HCT116 (cell line): ENCODE measurements around the gene CAB39. TPM values are rescaled to one million over a fixed set of nuclear protein-coding genes. Genes with fewer than 3 reads are reported as not detected.

Experiments
- ATAC-seq: fragments of 200-7000 bp; cut with Tn5 transposase; 2 replicates; pipeline ENCODE4 v1.9.1; 2020; ENCODE audit warnings: mild to moderate bottlenecking, moderate library complexity
- BruUV-seq: library from RNA; stranded (reverse); fragments of 400-500 nt; replicated peaks from 2 replicates; lab custom pipeline; 2021; lab: Mats Ljungman, UMichigan
- CTCF ChIA-PET: fragments of 300-600 bp; sonication (Branson Sonifier 250); formaldehyde crosslinking; loops from one replicate; lab custom pipeline; 2021; ENCODE audit warnings: antibody characterized with exemption; lab: Charles Lee
- POLR2A ChIA-PET: fragments of 300-600, 350-600 bp; sonication (Branson Sonifier 250); formaldehyde crosslinking; loops from one replicate; lab custom pipeline; 2021; ENCODE audit warnings: antibody characterized with exemption; lab: Charles Lee
- RAD21 ChIA-PET, 2 experiments: fragments of 300-600 bp; sonication (Branson Sonifier 250); formaldehyde crosslinking; loops; one replicate each; lab custom pipeline; 2023; ENCODE audit warnings: low total read pairs in 2 of 2; ENCODE audit not compliant: uncharacterized antibody in 2 of 2, unreplicated experiment in 2 of 2, low non-redundant PET in 1 of 2; lab: Charles Lee
- DNase-seq: peaks from one replicate; pipeline ENCODE4 v3.0.0-alpha.2; 2010; ENCODE audit warnings: low read depth, low spot score
- H2AFZ ChIP-seq: fragments of 200-600 bp; shearing (Covaris generic), sonication (generic); 2 replicates; pipeline ENCODE4 v1.6.1; 2017; ENCODE audit warnings: low read depth, mixed run types, mixed read lengths, antibody characterized with exemption, low read length; ENCODE audit not compliant: poor library complexity, severe bottlenecking
- H3K27ac ChIP-seq: 2 replicates; pipeline ENCODE4 v1.5.1; 2012; ENCODE audit warnings: low read depth, low read length
- H3K27me3 ChIP-seq: fragments of 200-600 bp; sonication (generic); 2 replicates; pipeline ENCODE4 v1.6.1; 2016; ENCODE audit warnings: mixed run types, low read length, mixed read lengths; ENCODE audit not compliant: insufficient read depth
- H3K36me3 ChIP-seq, 2 experiments: fragments of 200-500 bp in 1 of 2; fragments of 200-600 bp in 1 of 2; sonication (Bioruptor generic) in 1 of 2; sonication (generic) in 1 of 2; 2 replicates each; pipeline versions ENCODE4 v1.5.1 to v1.6.1; 2014 to 2016; ENCODE audit warnings: low read length in 2 of 2, inconsistent platforms in 1 of 2, mixed read lengths in 1 of 2, mixed run types in 1 of 2; ENCODE audit not compliant: insufficient read depth in 2 of 2, control insufficient read depth in 1 of 2
- H3K4me1 ChIP-seq, 2 experiments: fragments of 200-600 bp in 1 of 2; sonication (generic) in 1 of 2; 2 replicates each; pipeline versions ENCODE4 v1.5.1 to v1.6.1; 2012 to 2017; ENCODE audit warnings: low read length in 2 of 2, inconsistent platforms in 1 of 2, mild to moderate bottlenecking in 1 of 2, mixed read lengths in 1 of 2, mixed run types in 1 of 2, moderate library complexity in 1 of 2; ENCODE audit not compliant: insufficient read depth in 2 of 2, control insufficient read depth in 1 of 2
- H3K4me2 ChIP-seq: fragments of 200-600 bp; sonication (generic); 2 replicates; pipeline ENCODE4 v1.6.1; 2017; ENCODE audit warnings: mixed run types, low read length, mixed read lengths
- H3K4me3 ChIP-seq, 2 experiments: fragments of 200-600 bp in 1 of 2; sonication (generic) in 1 of 2; replicated peaks in 1 of 2; 2 replicates each; pipeline ENCODE4 v1.5.1; 2011 to 2016; ENCODE audit warnings: low read length in 2 of 2, control low read depth in 1 of 2, low read depth in 1 of 2, mild to moderate bottlenecking in 1 of 2, mixed read lengths in 1 of 2, mixed run types in 1 of 2
- H3K79me2 ChIP-seq: fragments of 200-600 bp; sonication (generic); 2 replicates; pipeline ENCODE4 v1.6.1; 2017; ENCODE audit warnings: mild to moderate bottlenecking, mixed run types, low read length, moderate library complexity, mixed read lengths; ENCODE audit not compliant: insufficient read depth
- H3K9ac ChIP-seq: fragments of 200-600 bp; sonication (generic); 2 replicates; pipeline ENCODE4 v1.6.1; 2016; ENCODE audit warnings: low read length, mixed read lengths
- H3K9me2 ChIP-seq: fragments of 200-600 bp; sonication (generic), shearing (Covaris generic); 2 replicates; pipeline ENCODE4 v1.6.1; 2017; ENCODE audit warnings: mixed run types, mild to moderate bottlenecking, moderate library complexity; ENCODE audit not compliant: insufficient read depth
- H3K9me3 ChIP-seq, 2 experiments: fragments of 200-500 bp in 1 of 2; fragments of 200-600 bp in 1 of 2; sonication (Bioruptor generic) in 1 of 2; sonication (generic) in 1 of 2; 2 replicates each; pipeline ENCODE4 v1.6.1; 2014 to 2017; ENCODE audit warnings: low read length in 2 of 2, mixed read lengths in 2 of 2, inconsistent platforms in 1 of 2, low read depth in 1 of 2, mild to moderate bottlenecking in 1 of 2, mixed run types in 1 of 2, moderate library complexity in 1 of 2; ENCODE audit not compliant: control insufficient read depth in 1 of 2, insufficient read depth in 1 of 2
- H4K20me1 ChIP-seq: fragments of 200-600 bp; sonication (generic), shearing (Covaris generic); 2 replicates; pipeline ENCODE4 v1.6.1; 2017; ENCODE audit warnings: mixed run types, mild to moderate bottlenecking, moderate library complexity; ENCODE audit not compliant: insufficient read depth
- ATF3 ChIP-seq: IDR thresholded peaks from 2 replicates; pipeline ENCODE4 v1.6.1; 2012
- CEBPB ChIP-seq: IDR thresholded peaks from 2 replicates; pipeline ENCODE4 v1.6.1; 2012; ENCODE audit warnings: low read depth
- ELF1 ChIP-seq: IDR thresholded peaks from 2 replicates; pipeline ENCODE4 v1.6.1; 2012; ENCODE audit warnings: low read depth, borderline replicate concordance
- EZH2phosphoT487 ChIP-seq: fragments of 200-600 bp; IDR thresholded peaks from 2 replicates; pipeline ENCODE4 v1.6.1; 2018; ENCODE audit warnings: antibody characterized with exemption, borderline replicate concordance
- FOSL1 ChIP-seq: IDR thresholded peaks from 2 replicates; pipeline ENCODE4 v1.6.1; 2012; ENCODE audit warnings: low read depth
- JUND ChIP-seq: IDR thresholded peaks from 2 replicates; pipeline ENCODE4 v1.6.1; 2012
- MAX ChIP-seq: IDR thresholded peaks from 2 replicates; pipeline ENCODE4 v1.6.1; 2012
- POLR2A ChIP-seq: IDR thresholded peaks from 2 replicates; pipeline ENCODE4 v1.7.0; 2011; ENCODE audit warnings: borderline replicate concordance; ENCODE audit not compliant: insufficient read depth, insufficient read length; ENCODE audit errors: extremely low read depth
- POLR2AphosphoS5 ChIP-seq: IDR thresholded peaks from 2 replicates; pipeline ENCODE4 v1.6.1; 2011; ENCODE audit warnings: mild to moderate bottlenecking, low read depth, low read length, moderate library complexity
- SIN3A ChIP-seq: IDR thresholded peaks from 2 replicates; pipeline ENCODE4 v1.6.1; 2012; ENCODE audit warnings: low read depth
- SRF ChIP-seq: IDR thresholded peaks from 2 replicates; pipeline ENCODE4 v1.6.1; 2012; ENCODE audit warnings: low read depth
- YY1 ChIP-seq: IDR thresholded peaks from 2 replicates; pipeline ENCODE4 v1.6.1; 2011; ENCODE audit warnings: low read length, low read depth, moderate library complexity, mild to moderate bottlenecking; ENCODE audit not compliant: insufficient replicate concordance; ENCODE audit errors: extremely low read depth
- ZBTB33 ChIP-seq: IDR thresholded peaks from 2 replicates; pipeline ENCODE4 v1.6.1; 2011; ENCODE audit warnings: mild to moderate bottlenecking, low read length, moderate library complexity; ENCODE audit not compliant: insufficient replicate concordance; ENCODE audit errors: extremely low read depth
- ZFX ChIP-seq: fragments of 450-650 bp; IDR thresholded peaks from 2 replicates; pipeline ENCODE4 v1.6.1; 2017
- ZNF274 ChIP-seq: fragments of 200-500 bp; sonication (Bioruptor generic); IDR thresholded peaks from 2 replicates; pipeline ENCODE4 v1.6.1; 2014; ENCODE audit warnings: mild to moderate bottlenecking, low read depth, low read length, inconsistent platforms
- intact Hi-C: fragments of 100-400 bp; cut with micrococcal nuclease; formaldehyde crosslinking; loops from 2 replicates; pipeline ENCODE4 v1.10.0; 2022
- total RNA-seq: library from RNA; stranded (reverse); gene quantifications from one replicate; pipeline ENCODE4 v1.2.1, GENCODE V29; 2021; ENCODE audit not compliant: unreplicated experiment

Gene CAB39
- total RNA-seq, 1 experiment from 2014 or later, result 63.6 TPM

GRCh38 chr2:230665263-230665691, 47.4 kb upstream of the CAB39 start:
- no peak for DNase-seq
- Histone ChIP-seq H3K4me3 (no peak overlapping the region), H3K27ac (no peak overlapping the region), H3K27me3 (no peaks in the 10 kb centered on the region), H4K20me1 (no peaks in the 10 kb centered on the region), H3K9me2 (no peaks in the 10 kb centered on the region), H3K9me3 (no peaks in the 10 kb centered on the region), H3K4me1 (peaks cover 7 to 48% of the 10 kb centered on the region in 2 experiments), H3K79me2 (no peaks in the 10 kb centered on the region), H3K9ac (no peak overlapping the region), H3K4me2 (no peak overlapping the region), H3K36me3 (no peaks in the 10 kb centered on the region), H2AFZ (no peak overlapping the region)
- ChIA-PET CTCF (no interaction called here), RAD21 (interaction anchor here in 1 of 2 experiments (0.7 kb wide), 2 partner anchors 37 to 60 kb away, joined by 3 to 5 read pairs; no protein-coding TSS in a partner anchor), POLR2A (no interaction called here)
- TF ChIP-seq ZNF274 (no peak), SRF (no peak), JUND (no peak), CEBPB (no peak), MAX (no peak)
- intact Hi-C loops, result no loop called here
- ATAC-seq, result no peak
- no TSS peak for BruUV-seq

- Histone ChIP-seq H3K9me2 (no peaks in the 10 kb centered on the region), H3K4me3 (no peak overlapping the region), H3K27me3 (no peaks in the 10 kb centered on the region), H4K20me1 (no peaks in the 10 kb centered on the region), H3K4me1 (peaks cover 14 to 58% of the 10 kb centered on the region in 2 experiments), H2AFZ (no peak overlapping the region), H3K36me3 (no peaks in the 10 kb centered on the region), H3K9me3 (no peaks in the 10 kb centered on the region), H3K27ac (no peak overlapping the region), H3K79me2 (no peaks in the 10 kb centered on the region), H3K9ac (no peak overlapping the region), H3K4me2 (peak overlapping the region; percentile 18; the same call in 1 of the 2 replicates)
- ChIA-PET RAD21 (no interaction called here), CTCF (no interaction called here), POLR2A (no interaction called here)
- no peak for DNase-seq
- intact Hi-C loops, result no loop called here
- ATAC-seq, result no peak
- BruUV-seq, result no TSS peak
- TF ChIP-seq ATF3 (no peak), ZNF274 (no peak), MAX (no peak), ELF1 (no peak), ZFX (no peak), ZBTB33 (no peak), EZH2phosphoT487 (no peak), CEBPB (no peak), FOSL1 (no peak), JUND (no peak), POLR2AphosphoS5 (no peak), SIN3A (no peak), POLR2A (no peak), YY1 (no peak)
Measured at GRCh38 chr2:230666446-230666845, 46.2 kb upstream of the CAB39 start.
